AG04450 (cell line): ENCODE results near the gene BBOF1. TPM values are rescaled to one million over a fixed set of nuclear protein-coding genes. Genes with fewer than 3 reads are reported as not detected.
A peak's percentile ranks its signal among the peaks of the same experiment; 100 is the strongest.

ENCODE experiments used
- CTCF ChIA-PET: fragments of 300-600, 350-600 bp; formaldehyde crosslinking; extraction: SDS; loops from one replicate; lab custom pipeline; 2022; ENCODE audit warnings: antibody characterized with exemption, inconsistent platforms; lab: Charles Lee
- POLR2A ChIA-PET: fragments of 350-600 bp; formaldehyde crosslinking; extraction: SDS; loops from one replicate; lab custom pipeline; 2021; ENCODE audit warnings: antibody characterized with exemption, inconsistent platforms; lab: Yijun Ruan, JAX
- DNase-seq: peaks from one replicate; pipeline ENCODE4 v3.0.0-alpha.2; 2011; ENCODE audit warnings: low read depth, low spot score
- H3K27ac ChIP-seq: one replicate; pipeline ENCODE4 v1.5.1; 2012; ENCODE audit warnings: low read depth, low read length, control low read depth
- H3K27me3 ChIP-seq: one replicate; pipeline ENCODE4 v1.6.0; 2012; ENCODE audit warnings: low read length; ENCODE audit not compliant: control insufficient read depth, insufficient read depth
- H3K4me3 ChIP-seq: 2 replicates; pipeline ENCODE4 v1.5.1; 2011; ENCODE audit warnings: mild to moderate bottlenecking, low read depth, low read length, control low read depth
- H3K9me3 ChIP-seq: 2 replicates; pipeline ENCODE4 v1.5.1; 2012; ENCODE audit warnings: low read length; ENCODE audit not compliant: control insufficient read depth, insufficient read depth
- CTCF ChIP-seq: IDR thresholded peaks from 2 replicates; pipeline ENCODE4 v1.5.1; 2011; ENCODE audit warnings: low read depth, low read length, control low read depth, inconsistent platforms
- polyA plus RNA-seq: library from polyadenylated mRNA; depleted of rRNA; stranded (reverse); fragments of >200 nt; gene quantifications from 2 replicates; pipeline ENCODE4 v1.2.3, GENCODE V29; 2011

Gene BBOF1
- polyA plus RNA-seq, 1 experiment, result 6.7 TPM

- H3K9me3 ChIP-seq, result no peaks in the 10 kb centered on the region
- DNase-seq, result no peak
- no peak overlapping the region for H3K4me3 ChIP-seq
- H3K27ac ChIP-seq, result no peak overlapping the region
- TF ChIP-seq CTCF, result no peak
- ChIA-PET CTCF (interaction anchor here (0.6 kb wide), 1 partner anchor 865 kb away, joined by 3 read pairs; no protein-coding TSS in a partner anchor), POLR2A (no interaction called here)
- H3K27me3 ChIP-seq, result no peaks in the 10 kb centered on the region
Observed at GRCh38 chr14:74045522-74045921, 26.4 kb downstream of the BBOF1 start.

- no peaks in the 10 kb centered on the region for H3K27me3 ChIP-seq
- ChIA-PET CTCF (interaction anchor here (0.7 to 1.6 kb wide), 3 partner anchors 9 to 135 kb away, joined by 3 to 4 read pairs (median 4); no protein-coding TSS in a partner anchor), POLR2A (no interaction called here)
- H3K27ac ChIP-seq, result no peak overlapping the region
- no peak overlapping the region for H3K4me3 ChIP-seq
- DNase-seq, result no peak
- TF ChIP-seq CTCF, result peak; percentile 37
- no peaks in the 10 kb centered on the region for H3K9me3 ChIP-seq
Observed at GRCh38 chr14:74048281-74048680, 29.1 kb downstream of the BBOF1 start.

GRCh38 chr14:74049876-74050495 lies 30.8 kb downstream of the BBOF1 start:
- ChIA-PET POLR2A (no interaction called here), CTCF (interaction anchor here (0.7 kb wide), 1 partner anchor 262 kb away, joined by 3 read pairs; no protein-coding TSS in a partner anchor)
- TF ChIP-seq CTCF, result no peak
- Histone ChIP-seq H3K9me3 (no peaks in the 10 kb centered on the region), H3K27me3 (no peaks in the 10 kb centered on the region), H3K4me3 (no peak overlapping the region), H3K27ac (no peak overlapping the region)
- DNase-seq, result no peak

GRCh38 chr14:74062809-74063150 lies 43.6 kb downstream of the BBOF1 start:
- CTCF ChIA-PET, result no interaction called here

More at GRCh38 chr14:74062809-74063150, 43.6 kb downstream of the BBOF1 start:
- no peak overlapping the region for H3K27ac ChIP-seq
- TF ChIP-seq CTCF, result no peak
- H3K4me3 ChIP-seq, result no peak overlapping the region
- POLR2A ChIA-PET, result interaction anchor here (0.7 to 1.1 kb wide), 2 partner anchors 44 to 56 kb away, joined by 4 to 5 read pairs; partner anchors contain the start of genes BBOF1 and ENTPD5
- DNase-seq, result no peak
- no peaks in the 10 kb centered on the region for H3K9me3 ChIP-seq
- no peaks in the 10 kb centered on the region for H3K27me3 ChIP-seq
